Measurements from ENCODE around the gene DBNDD1.

DNA sequence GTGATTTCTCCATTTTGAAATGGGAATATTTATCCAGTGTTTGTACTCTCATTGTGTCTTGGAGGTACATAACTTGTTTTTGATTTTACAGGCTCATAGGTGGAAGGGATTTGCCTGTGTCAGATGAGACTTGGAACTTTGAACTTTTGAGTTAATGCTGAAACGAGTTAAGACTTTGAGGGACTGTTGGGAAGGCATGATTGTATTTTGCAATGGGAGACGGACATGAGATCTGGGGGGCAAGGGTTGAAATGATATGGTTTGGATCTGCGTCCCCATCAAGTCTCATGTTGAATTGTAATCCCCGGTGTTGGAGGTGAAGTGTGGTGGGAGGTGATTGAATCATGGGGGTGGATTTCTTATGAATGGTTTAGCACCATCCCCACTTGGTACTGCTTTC is 36.1 kb upstream of the DBNDD1 start:
- no peak for TF ChIP-seq SETDB1 (IDR thresholded peaks at IDR 0.05; ENCODE audit: insufficient read length, low read length)
- TF ChIP-seq, protein P1, sequence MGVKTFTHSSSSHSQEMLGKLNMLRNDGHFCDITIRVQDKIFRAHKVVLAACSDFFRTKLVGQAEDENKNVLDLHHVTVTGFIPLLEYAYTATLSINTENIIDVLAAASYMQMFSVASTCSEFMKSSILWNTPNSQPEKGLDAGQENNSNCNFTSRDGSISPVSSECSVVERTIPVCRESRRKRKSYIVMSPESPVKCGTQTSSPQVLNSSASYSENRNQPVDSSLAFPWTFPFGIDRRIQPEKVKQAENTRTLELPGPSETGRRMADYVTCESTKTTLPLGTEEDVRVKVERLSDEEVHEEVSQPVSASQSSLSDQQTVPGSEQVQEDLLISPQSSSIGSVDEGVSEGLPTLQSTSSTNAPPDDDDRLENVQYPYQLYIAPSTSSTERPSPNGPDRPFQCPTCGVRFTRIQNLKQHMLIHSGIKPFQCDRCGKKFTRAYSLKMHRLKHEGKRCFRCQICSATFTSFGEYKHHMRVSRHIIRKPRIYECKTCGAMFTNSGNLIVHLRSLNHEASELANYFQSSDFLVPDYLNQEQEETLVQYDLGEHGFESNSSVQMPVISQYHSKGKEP (tag by site-specific recombination; IDR thresholded peaks at IDR 0.05): no peak
- TF ChIP-seq SCRT1 (tag by site-specific recombination; IDR thresholded peaks at IDR 0.05; ENCODE audit: borderline replicate concordance): no peak
- no peak for TF ChIP-seq ZNF394 (tag by site-specific recombination; IDR thresholded peaks at IDR 0.05; ENCODE audit: borderline replicate concordance)
- TF ChIP-seq, protein P2, sequence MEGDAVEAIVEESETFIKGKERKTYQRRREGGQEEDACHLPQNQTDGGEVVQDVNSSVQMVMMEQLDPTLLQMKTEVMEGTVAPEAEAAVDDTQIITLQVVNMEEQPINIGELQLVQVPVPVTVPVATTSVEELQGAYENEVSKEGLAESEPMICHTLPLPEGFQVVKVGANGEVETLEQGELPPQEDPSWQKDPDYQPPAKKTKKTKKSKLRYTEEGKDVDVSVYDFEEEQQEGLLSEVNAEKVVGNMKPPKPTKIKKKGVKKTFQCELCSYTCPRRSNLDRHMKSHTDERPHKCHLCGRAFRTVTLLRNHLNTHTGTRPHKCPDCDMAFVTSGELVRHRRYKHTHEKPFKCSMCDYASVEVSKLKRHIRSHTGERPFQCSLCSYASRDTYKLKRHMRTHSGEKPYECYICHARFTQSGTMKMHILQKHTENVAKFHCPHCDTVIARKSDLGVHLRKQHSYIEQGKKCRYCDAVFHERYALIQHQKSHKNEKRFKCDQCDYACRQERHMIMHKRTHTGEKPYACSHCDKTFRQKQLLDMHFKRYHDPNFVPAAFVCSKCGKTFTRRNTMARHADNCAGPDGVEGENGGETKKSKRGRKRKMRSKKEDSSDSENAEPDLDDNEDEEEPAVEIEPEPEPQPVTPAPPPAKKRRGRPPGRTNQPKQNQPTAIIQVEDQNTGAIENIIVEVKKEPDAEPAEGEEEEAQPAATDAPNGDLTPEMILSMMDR (tag by site-specific recombination; IDR thresholded peaks at IDR 0.05): no peak
- TF ChIP-seq ZNF776 (tag by site-specific recombination; IDR thresholded peaks at IDR 0.05; ENCODE audit: borderline replicate concordance): no peak
- TF ChIP-seq ZNF37A (tag by site-specific recombination; IDR thresholded peaks at IDR 0.05): no peak
- no peak for TF ChIP-seq KLF1 (tag by site-specific recombination; IDR thresholded peaks at IDR 0.05)
- no peak for TF ChIP-seq ZNF274 (IDR thresholded peaks at IDR 0.05; ENCODE audit: low read length)
- no peak for TF ChIP-seq ZNF274 (tag by site-specific recombination; IDR thresholded peaks at IDR 0.05; ENCODE audit: borderline replicate concordance)
- TF ChIP-seq ZFP3 (tag by site-specific recombination; IDR thresholded peaks at IDR 0.05; ENCODE audit: low read depth): no peak
- TF ChIP-seq SP2 (tag by site-specific recombination; IDR thresholded peaks at IDR 0.05): no peak
- TF ChIP-seq, protein P3, sequence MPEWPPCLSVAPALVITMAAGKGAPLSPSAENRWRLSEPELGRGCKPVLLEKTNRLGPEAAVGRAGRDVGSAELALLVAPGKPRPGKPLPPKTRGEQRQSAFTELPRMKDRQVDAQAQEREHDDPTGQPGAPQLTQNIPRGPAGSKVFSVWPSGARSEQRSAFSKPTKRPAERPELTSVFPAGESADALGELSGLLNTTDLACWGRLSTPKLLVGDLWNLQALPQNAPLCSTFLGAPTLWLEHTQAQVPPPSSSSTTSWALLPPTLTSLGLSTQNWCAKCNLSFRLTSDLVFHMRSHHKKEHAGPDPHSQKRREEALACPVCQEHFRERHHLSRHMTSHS (tag by site-specific recombination; IDR thresholded peaks at IDR 0.05): no peak

Data from HEK293 (cell line).